Pancreas (tissue), 10 donors: ENCODE measurements around the gene RIMBP3C. TPM values are rescaled to one million over a fixed set of nuclear protein-coding genes. Genes with fewer than 3 reads are reported as not detected.

Experiments used
- ATAC-seq, 4 donors: fragments of 200-7000 bp; cut with Tn5 transposase; one replicate each; pipeline versions ENCODE4 v1.8.0 to v1.9.1; 2020; ENCODE audit warnings: mild to moderate bottlenecking in 4 of 4, moderate library complexity in 4 of 4
- DNase-seq, 6 donors: peaks; one replicate each; pipeline ENCODE4 v3.0.0-alpha.2; 2020
- FAIRE-seq: peaks from 2 replicates; lab custom pipeline; 2012; peaks lifted over from hg19 to GRCh38; lab: Jason Lieb, UNC
- H3K27ac ChIP-seq, 4 donors: fragments of 200-600 bp; sonication (generic); 1 replicate in 3 of 4; 2 replicates in 1 of 4; pipeline versions ENCODE4 v1.5.0 to v1.8.0; 2020
- H3K27me3 ChIP-seq, 4 donors: fragments of 200-600 bp; one replicate each; pipeline ENCODE4 v1.8.0; 2021
- H3K36me3 ChIP-seq, 3 donors: fragments of 200-600 bp; sonication (generic) in 1 of 3; one replicate each; pipeline versions ENCODE4 v1.5.0 to v1.8.0; 2020 to 2021
- H3K4me1 ChIP-seq, 3 donors: fragments of 200-600 bp; one replicate each; pipeline ENCODE4 v1.8.0; 2021
- H3K4me3 ChIP-seq, 4 donors: fragments of 200-600 bp; sonication (generic) in 2 of 4; one replicate each; pipeline versions ENCODE4 v1.5.0 to v1.8.0; 2020 to 2021
- H3K9me3 ChIP-seq, 4 donors: fragments of 200-600 bp; one replicate each; pipeline ENCODE4 v1.8.0; 2021
- CTCF ChIP-seq, 4 donors: fragments of 200-600 bp; sonication (generic) in 3 of 4; IDR thresholded peaks; one replicate each; pipeline versions ENCODE4 v1.5.0 to v1.8.0; 2021; ENCODE audit warnings: antibody characterized with exemption in 4 of 4
- WGBS, 2 donors: extraction: QIAGEN DNeasy Blood & Tissue Kit; methylation state at CpG; one replicate each; pipeline ENCODE4 v1.1.7; 2013; 5-methylcytosine and 5-hydroxymethylcytosine counted together
- intact Hi-C, 3 donors: fragments of 100-400 bp; cut with DNase I; formaldehyde crosslinking; loops; one replicate each; pipeline versions ENCODE4 v1.11.1 to v1.14.2; 2022
- polyA plus RNA-seq, 2 donors: library from polyadenylated mRNA; stranded (reverse); fragments of 200-250 nt; gene quantifications; one replicate each; pipeline ENCODE4 v1.2.3, GENCODE V29; 2013
- total RNA-seq, 6 donors: library from RNA; stranded (reverse); fragmentation: NEBNext Ultra II Directional in 4 of 6; extraction: Animal tissue kit (Norgen Biotek cat#: 25700) in 4 of 6; gene quantifications; one replicate each; pipeline versions ENCODE4 v1.2.1 to v1.2.4, GENCODE V29; 2021 to 2023
- donor health status: healthy with polysubstance abuse.
- donor health status: DM: no; HTN: no; CAD: no; lungs with moderate emphysema.
- donor health status: DM: no; HTN: no; CAD: no.
- donor health status: control.
- donor health status: control.
- donor health status: Bipolar disorder and iron deficiency.
- donor health status: DM: yes; HTN: yes; CAD: no.
- donor health status: DM: no; HTN: no; CAD: no.
- donor health status: DM: no; HTN: no; CAD: no.
- donor health status: DM: yes; HTN: yes; CAD: no.

The RIMBP3C gene
- total and polyA plus RNA-seq, 8 donors = 0.09 to 0.47 (median 0.17) TPM; not detected in 2

GRCh38 chr22:21579474-21579851 is 28.2 kb upstream of the RIMBP3C start:
- intact Hi-C loops = loop anchor here in 1 of 3 donors (5.0 kb wide), 2 partner anchors 33 to 48 kb away; no protein-coding TSS in a partner anchor
- no peak for TF ChIP-seq CTCF (IDR thresholded peaks at IDR 0.05)
- FAIRE-seq (no peak), DNase-seq (no peak), ATAC-seq (no peak)
- Histone ChIP-seq H3K9me3 (no peaks in the 10 kb centered on the region), H3K4me3 (no peak overlapping the region), H3K4me1 (peaks cover 9 to 13% (median 12%) of the 10 kb centered on the region in 3 donors), H3K27ac (no peak overlapping the region), H3K27me3 (no peaks in the 10 kb centered on the region), H3K36me3 (no peaks in the 10 kb centered on the region)
- WGBS, 2 donors = 51 to 53% methylated on average over 6 of the region's 6 CpGs

GRCh38 chr22:21573750-21574494 is 22.7 kb upstream of the RIMBP3C start:
- FAIRE-seq (no peak), DNase-seq (no peak), ATAC-seq (peak in 3 of 4 donors; percentile 13 to 17 (median 15))
- peak overlapping the region in 1 of 4 donors; percentile 14 for H3K27ac ChIP-seq
- intact Hi-C loops = no loop called here
- no peaks in the 10 kb centered on the region for H3K27me3 ChIP-seq
- H3K4me3 ChIP-seq = no peak overlapping the region
- no peak for TF ChIP-seq CTCF (IDR thresholded peaks at IDR 0.05)
- H3K36me3 ChIP-seq = no peaks in the 10 kb centered on the region
- H3K9me3 ChIP-seq = no peaks in the 10 kb centered on the region
- 51 to 62% methylated on average over 5 of the region's 5 CpGs for WGBS, 2 donors
- H3K4me1 ChIP-seq = peaks cover 27 to 51% (median 31%) of the 10 kb centered on the region in 3 donors

- H3K9me3 ChIP-seq = no peaks in the 10 kb centered on the region
- H3K27ac ChIP-seq = no peak overlapping the region
- FAIRE-seq (no peak), DNase-seq (no peak), ATAC-seq (no peak)
- WGBS, 2 donors = 39 to 44% methylated on average over 6 of the region's 6 CpGs
- no peaks in the 10 kb centered on the region for H3K36me3 ChIP-seq
- peaks cover 28 to 53% (median 31%) of the 10 kb centered on the region in 3 donors for H3K4me1 ChIP-seq
- H3K27me3 ChIP-seq = no peaks in the 10 kb centered on the region
- H3K4me3 ChIP-seq = no peak overlapping the region
- no peak for TF ChIP-seq CTCF (IDR thresholded peaks at IDR 0.05)
- intact Hi-C loops = no loop called here
These were observed 22.1 kb upstream of the RIMBP3C start for GRCh38 chr22:21573293-21573734.

- Histone ChIP-seq H3K4me3 (no peak overlapping the region), H3K4me1 (peaks cover 28 to 56% (median 31%) of the 10 kb centered on the region in 3 donors), H3K9me3 (no peaks in the 10 kb centered on the region), H3K27me3 (no peaks in the 10 kb centered on the region), H3K36me3 (no peaks in the 10 kb centered on the region), H3K27ac (no peak overlapping the region)
- no peak for TF ChIP-seq CTCF (IDR thresholded peaks at IDR 0.05)
- DNase-seq (no peak), ATAC-seq (no peak), FAIRE-seq (no peak)
- intact Hi-C loops = no loop called here
- 89 to 93% methylated on average over 4 of the region's 4 CpGs for WGBS, 2 donors
These were observed 20.4 kb upstream of the RIMBP3C start for GRCh38 chr22:21571679-21572078.

GRCh38 chr22:21570398-21570797 is 19.1 kb upstream of the RIMBP3C start:
- intact Hi-C loops = no loop called here
- H3K4me3 ChIP-seq = no peak overlapping the region
- TF ChIP-seq CTCF (IDR thresholded peaks at IDR 0.05) = no peak
- 45 to 55% methylated on average over 4 of the region's 4 CpGs for WGBS, 2 donors
- DNase-seq (no peak), ATAC-seq (no peak), FAIRE-seq (no peak)
- no peak overlapping the region for H3K27ac ChIP-seq
- peaks cover 28 to 57% (median 31%) of the 10 kb centered on the region in 3 donors for H3K4me1 ChIP-seq
- H3K27me3 ChIP-seq = no peaks in the 10 kb centered on the region
- no peaks in the 10 kb centered on the region for H3K9me3 ChIP-seq
- H3K36me3 ChIP-seq = no peaks in the 10 kb centered on the region
